Left ventricle myocardium inferior (tissue), 1 donor: ENCODE measurements around the gene SLC1A7. TPM values are rescaled to one million over a fixed set of nuclear protein-coding genes. Genes with fewer than 3 reads are reported as not detected.

Experiments used
- DNase-seq: peaks from one replicate; pipeline ENCODE4 v3.0.0-alpha.2; 2020
- H3K27ac ChIP-seq: fragments of 200-600 bp; replicated peaks from 2 replicates; pipeline ENCODE4 v1.8.0; 2021
- H3K27me3 ChIP-seq: fragments of 200-600 bp; 2 replicates; pipeline ENCODE4 v1.8.0; 2021; ENCODE audit warnings: low read depth
- H3K36me3 ChIP-seq: fragments of 200-600 bp; 2 replicates; pipeline ENCODE4 v1.8.0; 2021
- H3K4me1 ChIP-seq: fragments of 200-600 bp; 2 replicates; pipeline ENCODE4 v1.8.0; 2021
- H3K4me3 ChIP-seq: fragments of 200-600 bp; 2 replicates; pipeline ENCODE4 v1.8.0; 2021; ENCODE audit warnings: mild to moderate bottlenecking, moderate library complexity
- H3K9me3 ChIP-seq: fragments of 200-600 bp; replicated peaks from 2 replicates; pipeline ENCODE4 v1.8.0; 2021
- CTCF ChIP-seq: fragments of 200-600 bp; IDR thresholded peaks from 2 replicates; pipeline ENCODE4 v1.8.0; 2021; ENCODE audit warnings: antibody characterized with exemption, mild to moderate bottlenecking, borderline replicate concordance
- intact Hi-C: fragments of 100-400 bp; cut with micrococcal nuclease; formaldehyde crosslinking; loops from one replicate; pipeline ENCODE4 v1.11.0; 2022
- total RNA-seq: library from RNA; stranded (reverse); fragmentation: NEBNext Ultra II Directional; extraction: Animal tissue kit (Norgen Biotek cat#: 25700); gene quantifications from one replicate; pipeline ENCODE4 v1.2.1, GENCODE V29; 2021
- donor health status: DM: no; HTN: yes; CAD: no; lungs with severe emphysema.

The SLC1A7 gene
- total RNA-seq, 1 donor from 2014 or later = 0.44 TPM

- H3K4me1 ChIP-seq = no peaks in the 10 kb centered on the region
- peaks cover 16% of the 10 kb centered on the region for H3K27me3 ChIP-seq
- H3K4me3 ChIP-seq = no peak overlapping the region
- no peaks in the 10 kb centered on the region for H3K9me3 ChIP-seq
- TF ChIP-seq CTCF = no peak
- no peak overlapping the region for H3K27ac ChIP-seq
- intact Hi-C loops = no loop called here
- H3K36me3 ChIP-seq = no peaks in the 10 kb centered on the region
- DNase-seq = no peak
Measured at GRCh38 chr1:53166912-53167311, 24.5 kb upstream of the SLC1A7 start.

- H3K9me3 ChIP-seq = no peaks in the 10 kb centered on the region
- H3K27ac ChIP-seq = no peak overlapping the region
- H3K36me3 ChIP-seq = no peaks in the 10 kb centered on the region
- H3K4me1 ChIP-seq = no peaks in the 10 kb centered on the region
- no peak for TF ChIP-seq CTCF
- no peak overlapping the region for H3K4me3 ChIP-seq
- no peak for DNase-seq
- intact Hi-C loops = no loop called here
- peaks cover 18% of the 10 kb centered on the region for H3K27me3 ChIP-seq
Measured at GRCh38 chr1:53166366-53166765, 23.9 kb upstream of the SLC1A7 start.

- DNase-seq = no peak
- H3K36me3 ChIP-seq = no peaks in the 10 kb centered on the region
- peaks cover 23% of the 10 kb centered on the region for H3K27me3 ChIP-seq
- no peak for TF ChIP-seq CTCF
- no peak overlapping the region for H3K27ac ChIP-seq
- intact Hi-C loops = no loop called here
- no peaks in the 10 kb centered on the region for H3K4me1 ChIP-seq
- H3K4me3 ChIP-seq = no peak overlapping the region
- no peaks in the 10 kb centered on the region for H3K9me3 ChIP-seq
Measured at GRCh38 chr1:53165408-53165961, 23.0 kb upstream of the SLC1A7 start.

GRCh38 chr1:53163291-53163768, 20.9 kb upstream of the SLC1A7 start:
- intact Hi-C loops = no loop called here
- Histone ChIP-seq H3K36me3 (no peaks in the 10 kb centered on the region), H3K27ac (no peak overlapping the region), H3K27me3 (peaks cover 23% of the 10 kb centered on the region), H3K9me3 (no peaks in the 10 kb centered on the region), H3K4me3 (no peak overlapping the region), H3K4me1 (no peaks in the 10 kb centered on the region)
- no peak for TF ChIP-seq CTCF
- no peak for DNase-seq

- no peak overlapping the region for H3K27ac ChIP-seq
- peaks cover 23% of the 10 kb centered on the region for H3K27me3 ChIP-seq
- no peaks in the 10 kb centered on the region for H3K36me3 ChIP-seq
- no peaks in the 10 kb centered on the region for H3K4me1 ChIP-seq
- no peaks in the 10 kb centered on the region for H3K9me3 ChIP-seq
- no peak overlapping the region for H3K4me3 ChIP-seq
- DNase-seq = no peak
- intact Hi-C loops = no loop called here
- no peak for TF ChIP-seq CTCF
Measured at GRCh38 chr1:53162621-53163020, 20.2 kb upstream of the SLC1A7 start.
